H1 (cell line): ENCODE data around the gene MOV10L1. TPM values are rescaled to one million over a fixed set of nuclear protein-coding genes. Genes with fewer than 3 reads are reported as not detected.

ENCODE experiments used
- ASH2L ChIP-seq: fragments of 200-600, 300-600 bp; sonication (generic); IDR thresholded peaks from one replicate; pipeline ENCODE4 v1.7.1; 2017; ENCODE audit warnings: low read length
- polyA plus RNA-seq, 7 experiments: library from polyadenylated mRNA; depleted of rRNA in 3 of 7; stranded (reverse) in 5 of 7; unstranded in 2 of 7; fragments of >200 nt in 5 of 7; fragments of 200-250 nt in 2 of 7; gene quantifications; 1 replicate in 5 of 7; 2 replicates in 1 of 7; 4 replicates in 1 of 7; pipeline versions ENCODE4 v1.2.1 to v1.2.3, GENCODE V29; 2011 to 2013; ENCODE audit warnings: missing spikeins in 2 of 7, mixed read lengths in 2 of 7
- total RNA-seq: library from RNA; stranded (reverse); fragmentation: NEBNext Ultra II Directional; extraction: Animal tissue kit (Norgen Biotek cat#: 25700); gene quantifications from 2 replicates; pipeline ENCODE4 v1.2.1, GENCODE V29; 2021

Gene MOV10L1
- total and polyA plus RNA-seq, 2 of the 8 experiments (the other 6 are each of a cell fraction or from before 2014, with no cell fraction given): 0.32 TPM; not detected in 1

DNA sequence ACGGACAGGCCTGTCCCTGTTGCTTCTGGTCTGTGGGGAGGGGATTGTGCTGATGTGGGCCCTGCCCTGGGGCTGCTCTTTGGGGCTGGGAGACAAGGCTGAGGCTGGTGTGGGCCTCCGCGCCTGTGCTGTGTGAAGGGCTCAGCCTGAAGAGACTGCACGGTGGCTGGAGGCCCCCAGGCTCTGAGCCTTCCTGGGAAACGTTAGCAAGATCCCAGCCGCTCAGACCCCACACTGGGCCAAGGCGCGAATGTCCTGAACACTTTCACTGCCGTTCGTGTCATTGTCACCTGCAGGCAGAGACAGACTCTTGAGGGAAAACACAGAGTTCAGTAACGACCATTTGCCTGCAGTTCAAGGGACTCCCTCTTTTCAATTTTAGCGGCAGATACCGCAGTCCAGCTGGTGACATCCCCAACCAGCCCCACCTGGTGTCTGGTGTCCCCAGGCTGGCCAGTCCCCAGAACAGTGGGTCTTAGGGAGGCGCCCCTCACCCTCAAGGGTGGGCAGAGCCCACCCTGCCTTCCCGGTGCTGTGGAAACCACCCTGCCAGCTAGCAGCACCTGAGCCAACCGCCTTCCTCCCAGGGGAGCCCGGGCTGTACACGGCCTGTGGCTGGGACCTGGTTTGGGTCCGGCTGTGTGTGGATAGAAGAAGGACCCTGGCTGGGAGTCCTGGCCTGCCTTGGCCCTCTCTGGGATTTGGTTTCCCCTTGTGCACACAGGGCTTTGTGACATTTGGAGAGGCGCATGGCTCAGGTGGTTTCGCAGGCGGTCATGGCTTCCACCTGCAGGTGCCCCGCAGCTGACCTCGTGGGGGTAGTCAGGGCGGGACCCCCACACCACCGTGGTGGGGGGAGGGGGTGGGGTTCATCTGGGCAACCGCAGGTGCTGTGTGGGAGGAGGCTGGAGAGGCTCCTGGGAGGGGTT, 86.4 kb downstream of the MOV10L1 start (continued):
- no peak for TF ChIP-seq ASH2L
